CD4-positive, alpha-beta memory T cell (primary cell): ENCODE results near the gene SLC1A5. TPM values are rescaled to one million over a fixed set of nuclear protein-coding genes. Genes with fewer than 3 reads are reported as not detected.
A peak's percentile ranks its signal among the peaks of the same experiment; 100 is the strongest.

ENCODE experiments used
- CTCF ChIA-PET: fragments of 350-600 bp; sonication (Branson Sonifier 250); formaldehyde crosslinking; loops from one replicate; lab custom pipeline; 2021; ENCODE audit warnings: inconsistent platforms; ENCODE audit not compliant: partially characterized antibody; lab: Charles Lee
- POLR2A ChIA-PET: fragments of 350-600 bp; sonication (Branson Sonifier 250); formaldehyde crosslinking; loops from one replicate; lab custom pipeline; 2021; ENCODE audit not compliant: partially characterized antibody; lab: Charles Lee
- DNase-seq, 5 donors: peaks; one replicate each; pipeline versions ENCODE4 v3.0.0 to v3.0.0-alpha.2; 2020 to 2022; ENCODE audit warnings: mixed read lengths in 1 of 5
- H3K27ac ChIP-seq: one replicate; pipeline ENCODE4 v1.7.0; 2013; ENCODE audit warnings: low read depth, low read length
- H3K27me3 ChIP-seq: 2 replicates; pipeline ENCODE4 v1.7.0; 2013; ENCODE audit warnings: mild to moderate bottlenecking, low read length, moderate library complexity; ENCODE audit not compliant: insufficient read depth
- H3K36me3 ChIP-seq: 2 replicates; pipeline ENCODE4 v1.7.0; 2013; ENCODE audit warnings: mild to moderate bottlenecking, low read length, moderate library complexity; ENCODE audit not compliant: insufficient read depth
- H3K4me1 ChIP-seq: 2 replicates; pipeline ENCODE4 v1.7.0; 2013; ENCODE audit warnings: mild to moderate bottlenecking, low read length, moderate library complexity; ENCODE audit not compliant: insufficient read depth
- H3K4me3 ChIP-seq, 2 donors: one replicate each; pipeline ENCODE4 v1.7.0; 2013; ENCODE audit warnings: low read length in 2 of 2, mild to moderate bottlenecking in 1 of 2
- H3K9me3 ChIP-seq, 2 donors: one replicate each; pipeline ENCODE4 v1.7.0; 2013; ENCODE audit warnings: low read length in 2 of 2, control low read depth in 1 of 2; ENCODE audit not compliant: control insufficient read depth in 1 of 2
- H3K27ac Mint-ChIP-seq, 7 donors: one replicate each; pipeline ENCODE4 v1.8.0; 2020 to 2021; ENCODE audit warnings: mixed read lengths in 7 of 7, mild to moderate bottlenecking in 6 of 7, inconsistent platforms in 3 of 7, moderate library complexity in 3 of 7
- H3K27me3 Mint-ChIP-seq, 2 donors: one replicate each; pipeline ENCODE4 v1.8.0; 2020 to 2021; ENCODE audit warnings: mixed read lengths in 2 of 2
- H3K36me3 Mint-ChIP-seq, 2 donors: one replicate each; pipeline ENCODE4 v1.8.0; 2020 to 2021; ENCODE audit warnings: mixed read lengths in 2 of 2, inconsistent platforms in 1 of 2, mild to moderate bottlenecking in 1 of 2
- H3K4me1 Mint-ChIP-seq, 4 donors: one replicate each; pipeline ENCODE4 v1.8.0; 2020 to 2021; ENCODE audit warnings: mixed read lengths in 4 of 4, mild to moderate bottlenecking in 1 of 4
- H3K4me3 Mint-ChIP-seq, 8 donors: one replicate each; pipeline ENCODE4 v1.8.0; 2020 to 2021; ENCODE audit warnings: mixed read lengths in 8 of 8, mild to moderate bottlenecking in 7 of 8, moderate library complexity in 6 of 8, inconsistent platforms in 3 of 8
- H3K9me3 Mint-ChIP-seq, 8 donors: one replicate each; pipeline ENCODE4 v1.8.0; 2020 to 2021; ENCODE audit warnings: mixed read lengths in 8 of 8, mild to moderate bottlenecking in 5 of 8, inconsistent platforms in 3 of 8, moderate library complexity in 1 of 8
- intact Hi-C: fragments of 100-400 bp; cut with micrococcal nuclease; formaldehyde crosslinking; loops from one replicate; pipeline ENCODE4 v1.15.1; 2023
- polyA plus RNA-seq, 2 donors: library from polyadenylated mRNA; unstranded; fragments of 300-500 nt; fragmentation: Illumina TruSeq; gene quantifications; one replicate each; pipeline ENCODE4 v1.2.3, GENCODE V29; 2021
- total RNA-seq, 2 experiments: library from RNA; stranded (reverse); gene quantifications; one replicate each; pipeline ENCODE4 v1.2.3, GENCODE V29; 2021

The SLC1A5 gene
- total and polyA plus RNA-seq, 4 experiments from 2014 or later = 7.2 to 22.1 (median 20.3) TPM

DNA sequence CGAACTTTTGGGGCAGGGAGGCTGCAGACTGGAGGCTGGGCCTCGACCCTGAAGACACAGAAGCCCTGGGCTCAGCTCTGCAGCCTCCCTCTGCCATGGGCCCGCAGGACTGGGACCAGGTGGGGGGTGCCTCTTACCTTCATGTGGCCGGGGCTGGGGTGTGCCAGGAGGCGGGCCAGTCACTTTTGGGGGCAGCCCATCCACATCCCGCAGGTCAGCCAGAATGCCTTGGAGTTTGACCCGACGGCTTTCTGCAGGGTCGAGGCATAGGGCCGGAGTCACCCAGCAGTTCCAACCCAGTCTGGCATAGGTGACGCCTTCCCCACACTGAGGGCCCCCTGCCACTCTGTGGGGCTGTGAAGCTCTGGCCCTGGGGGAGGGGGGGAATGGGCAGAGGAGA, 60.6 kb downstream of the SLC1A5 start:
- intact Hi-C loops = loop anchor here (1.0 kb wide), 3 partner anchors 10 to 198 kb away; partner anchors contain the start of gene PRKD2

DNA sequence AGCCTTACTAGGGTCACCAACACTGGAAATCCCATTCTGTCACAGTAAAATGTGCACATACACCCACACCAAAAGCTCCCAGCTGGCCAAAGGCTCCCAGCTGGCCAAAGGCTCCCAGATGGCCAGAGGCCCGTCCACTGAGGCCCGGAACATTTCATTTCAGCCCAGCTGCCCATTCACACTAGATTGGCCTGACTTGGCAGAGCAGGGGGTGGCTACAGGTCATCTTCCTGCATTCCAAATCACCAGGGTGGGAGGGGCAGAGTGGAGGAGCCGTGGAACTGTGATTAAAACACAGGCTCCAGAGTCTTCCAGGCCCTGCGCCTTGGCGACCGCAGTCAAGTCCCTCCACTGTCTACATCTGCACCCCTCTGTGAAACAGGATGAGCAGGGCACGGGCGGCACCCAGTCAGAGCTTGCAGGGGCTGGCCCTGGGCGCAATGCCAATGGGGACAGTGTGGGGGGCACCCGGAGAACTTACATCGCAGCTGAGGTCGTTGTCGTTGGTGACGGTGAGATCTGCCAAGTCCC, 61.4 kb downstream of the SLC1A5 start:
- peaks cover 74% of the 10 kb centered on the region for H3K36me3 ChIP-seq
- H3K27ac Mint-ChIP-seq = no peak overlapping the region
- intact Hi-C loops = no loop called here
- H3K27me3 ChIP-seq = no peaks in the 10 kb centered on the region
- no peaks in the 10 kb centered on the region for H3K9me3 Mint-ChIP-seq
- no peak overlapping the region for H3K4me3 ChIP-seq
- no peaks in the 10 kb centered on the region for H3K9me3 ChIP-seq
- H3K4me3 Mint-ChIP-seq = no peak overlapping the region
- H3K27me3 Mint-ChIP-seq = no peaks in the 10 kb centered on the region
- peaks cover 20 to 76% of the 10 kb centered on the region in 2 donors for H3K36me3 Mint-ChIP-seq
- peaks cover 8 to 10% (median 9%) of the 10 kb centered on the region in 4 donors for H3K4me1 Mint-ChIP-seq
- H3K27ac ChIP-seq = no peak overlapping the region
- H3K4me1 ChIP-seq = peaks cover 9% of the 10 kb centered on the region
- ChIA-PET CTCF (interaction anchor here (3.1 to 6.1 kb wide), 4 partner anchors 17 to 113 kb away, joined by 11 to 173 read pairs (median 26); no protein-coding TSS in a partner anchor), POLR2A (interaction anchor here (0.7 to 6.3 kb wide), 3 partner anchors 15 to 23 kb away, joined by 3 to 72 read pairs (median 3); partner anchors contain the start of gene PRKD2)
- no peak for DNase-seq

More for the DNA sequence above, 60.6 kb downstream of the SLC1A5 start:
- H3K36me3 ChIP-seq = peaks cover 72% of the 10 kb centered on the region
- Mint-ChIP-seq H3K4me1 (peaks cover 8 to 10% (median 9%) of the 10 kb centered on the region in 4 donors), H3K4me3 (no peak overlapping the region), H3K36me3 (peaks cover 22 to 76% of the 10 kb centered on the region in 2 donors), H3K9me3 (peaks cover 0 to 3% (median 0%) of the 10 kb centered on the region in 8 donors), H3K27ac (no peak overlapping the region), H3K27me3 (no peaks in the 10 kb centered on the region)
- no peaks in the 10 kb centered on the region for H3K9me3 ChIP-seq
- no peak overlapping the region for H3K27ac ChIP-seq
- peaks cover 9% of the 10 kb centered on the region for H3K4me1 ChIP-seq
- DNase-seq = no peak
- H3K27me3 ChIP-seq = no peaks in the 10 kb centered on the region
- CTCF ChIA-PET = interaction anchor here (0.8 to 6.1 kb wide), 16 partner anchors 11 to 198 kb away, joined by 3 to 173 read pairs (median 4); partner anchors contain the start of genes DACT3 and PRKD2
- no peak overlapping the region for H3K4me3 ChIP-seq
- POLR2A ChIA-PET = interaction anchor here (1.9 to 6.3 kb wide), 2 partner anchors 16 to 23 kb away, joined by 29 to 72 read pairs; partner anchors contain the start of gene PRKD2

DNA sequence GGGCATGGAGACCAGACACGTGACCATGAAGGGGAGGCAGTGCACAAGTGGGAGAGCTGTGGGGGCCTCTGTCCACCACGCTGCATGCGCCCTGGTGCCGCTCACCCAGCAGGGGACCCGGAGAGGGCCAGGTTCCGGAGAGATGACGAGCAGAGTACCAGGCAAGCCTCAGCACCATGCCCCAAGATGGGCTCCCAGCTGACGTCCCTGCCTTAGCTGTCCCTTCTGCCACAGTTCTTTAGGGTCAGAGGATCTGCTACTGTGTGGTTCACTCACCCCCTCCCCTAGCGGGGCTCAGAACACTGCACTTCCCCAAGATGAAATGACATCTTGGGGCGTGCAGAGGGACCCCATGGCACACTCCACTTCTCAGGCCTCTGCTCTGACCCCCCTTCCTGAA, 61.8 kb downstream of the SLC1A5 start:
- intact Hi-C loops = no loop called here
- H3K27me3 ChIP-seq = no peaks in the 10 kb centered on the region
- ChIA-PET CTCF (interaction anchor here (3.1 to 6.1 kb wide), 4 partner anchors 17 to 112 kb away, joined by 11 to 173 read pairs (median 26); no protein-coding TSS in a partner anchor), POLR2A (interaction anchor here (0.7 to 6.3 kb wide), 3 partner anchors 15 to 22 kb away, joined by 3 to 72 read pairs (median 3); partner anchors contain the start of gene PRKD2)
- Mint-ChIP-seq H3K4me1 (peaks cover 8 to 10% (median 9%) of the 10 kb centered on the region in 4 donors), H3K27ac (no peak overlapping the region), H3K27me3 (no peaks in the 10 kb centered on the region), H3K36me3 (peaks cover 15 to 74% of the 10 kb centered on the region in 2 donors), H3K9me3 (no peaks in the 10 kb centered on the region), H3K4me3 (no peak overlapping the region)
- H3K36me3 ChIP-seq = peaks cover 74% of the 10 kb centered on the region
- no peaks in the 10 kb centered on the region for H3K9me3 ChIP-seq
- H3K4me3 ChIP-seq = no peak overlapping the region
- DNase-seq = no peak
- no peak overlapping the region for H3K27ac ChIP-seq
- H3K4me1 ChIP-seq = peaks cover 9% of the 10 kb centered on the region

- DNase-seq = no peak
- no peaks in the 10 kb centered on the region for H3K27me3 ChIP-seq
- no peak overlapping the region for H3K27ac ChIP-seq
- H3K4me3 ChIP-seq = no peak overlapping the region
- Mint-ChIP-seq H3K9me3 (no peaks in the 10 kb centered on the region), H3K36me3 (peaks cover 12 to 73% of the 10 kb centered on the region in 2 donors), H3K4me3 (no peak overlapping the region), H3K27ac (peak overlapping the region in 3 of 7 donors; percentile 46 to 76 (median 65)), H3K27me3 (no peaks in the 10 kb centered on the region), H3K4me1 (peaks cover 8 to 10% (median 9%) of the 10 kb centered on the region in 4 donors)
- H3K4me1 ChIP-seq = peaks cover 9% of the 10 kb centered on the region
- intact Hi-C loops = no loop called here
- ChIA-PET POLR2A (interaction anchor here (1.2 to 6.3 kb wide), 2 partner anchors 12 to 14 kb away, joined by 4 to 72 read pairs; partner anchors contain the start of gene PRKD2), CTCF (interaction anchor here (3.6 kb wide), 1 partner anchor 22 kb away, joined by 22 read pairs; no protein-coding TSS in a partner anchor)
- H3K9me3 ChIP-seq = no peaks in the 10 kb centered on the region
- peaks cover 70% of the 10 kb centered on the region for H3K36me3 ChIP-seq
These were observed 62.5 kb downstream of the SLC1A5 start for GRCh38 chr19:46725859-46726393.

DNA sequence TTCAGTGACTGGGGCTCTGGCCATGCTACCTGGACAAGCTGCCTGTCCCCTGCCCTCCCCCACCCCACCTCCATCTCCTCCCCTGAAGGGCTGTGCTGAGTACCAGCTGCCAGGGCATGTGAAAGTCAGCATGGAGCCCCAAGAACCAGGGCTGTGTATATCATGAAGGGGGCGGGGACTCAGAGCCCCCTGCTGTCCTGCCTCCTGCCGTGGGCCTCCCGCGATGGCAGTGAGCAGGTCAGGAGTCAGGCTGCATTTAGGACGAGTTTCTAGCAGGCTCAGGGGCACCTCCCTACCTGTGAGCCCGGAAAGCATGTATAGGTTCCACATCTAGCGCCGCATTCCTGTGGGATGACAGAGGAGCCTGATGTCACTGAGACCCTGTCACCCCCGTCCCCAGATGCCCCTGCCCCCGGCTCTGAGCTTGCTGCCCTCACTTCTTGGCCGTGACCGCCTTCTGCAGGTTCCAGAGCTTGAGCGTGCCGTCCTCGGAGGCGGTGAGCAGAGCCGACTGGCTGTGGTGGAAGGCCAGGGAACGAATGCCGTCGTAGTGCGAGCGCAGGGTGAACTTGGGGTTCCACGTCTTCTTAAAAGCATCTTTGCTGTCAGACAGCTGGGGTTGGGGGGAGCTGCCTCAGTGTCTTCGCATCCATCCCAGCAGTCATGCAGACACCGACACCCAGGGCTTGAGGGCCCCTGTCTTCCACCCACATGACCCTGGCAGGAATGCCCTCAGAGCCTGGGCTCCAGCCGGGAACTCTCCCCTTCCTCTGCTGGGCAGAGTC, 63.2 kb downstream of the SLC1A5 start:
- CTCF ChIA-PET = interaction anchor here (3.6 kb wide), 1 partner anchor 22 kb away, joined by 22 read pairs; no protein-coding TSS in a partner anchor
- H3K4me3 Mint-ChIP-seq = no peak overlapping the region
- Histone ChIP-seq H3K27me3 (no peaks in the 10 kb centered on the region), H3K4me3 (no peak overlapping the region), H3K36me3 (peaks cover 65% of the 10 kb centered on the region), H3K9me3 (no peaks in the 10 kb centered on the region), H3K4me1 (peaks cover 9% of the 10 kb centered on the region), H3K27ac (no peak overlapping the region)
- H3K27me3 Mint-ChIP-seq = no peaks in the 10 kb centered on the region
- POLR2A ChIA-PET = interaction anchor here (1.2 kb wide), 1 partner anchor 11 kb away, joined by 4 read pairs; no protein-coding TSS in a partner anchor
- no peaks in the 10 kb centered on the region for H3K9me3 Mint-ChIP-seq
- intact Hi-C loops = no loop called here
- H3K36me3 Mint-ChIP-seq = peaks cover 15 to 70% of the 10 kb centered on the region in 2 donors
- no peak overlapping the region for H3K27ac Mint-ChIP-seq
- H3K4me1 Mint-ChIP-seq = peaks cover 8 to 14% (median 10%) of the 10 kb centered on the region in 4 donors
- DNase-seq = no peak
